Measurements from ENCODE around the gene CFDP1. TPM values are rescaled to one million over a fixed set of nuclear protein-coding genes. Genes with fewer than 3 reads are reported as not detected.
A peak's percentile ranks its signal among the peaks of the same experiment; 100 is the strongest.

CFDP1 gene
- polyA plus RNA-seq, 3 donors: 12.9 to 23.2 (median 19.0) TPM

DNA sequence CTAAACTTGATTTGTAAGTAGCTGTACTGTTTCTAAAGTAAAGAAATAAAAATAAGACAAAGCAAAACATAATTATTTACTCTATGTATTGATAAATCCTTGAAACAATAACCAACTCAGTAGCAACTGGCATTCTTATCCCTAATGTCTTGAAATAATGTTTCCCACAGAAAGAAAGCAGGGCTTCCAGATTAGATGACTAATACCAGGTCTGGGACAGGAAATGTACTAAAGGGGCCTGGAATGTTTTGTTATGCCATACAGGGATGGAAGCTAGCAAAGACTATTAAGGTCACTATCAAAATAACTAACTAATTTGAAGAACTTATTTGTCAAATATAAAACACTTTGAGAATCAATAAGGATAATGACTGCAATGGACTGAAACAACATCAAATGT lies 82.1 kb downstream of the CFDP1 start:
- Histone ChIP-seq H3K4me1 (ENCODE audit: control insufficient read depth in 1 of 2, insufficient read depth in 2 of 2, low read length in 2 of 2) (no peaks in the 10 kb centered on the region), H3K4me3 (replicated peaks in 1 of 3; ENCODE audit: low read depth in 2 of 3, low read length in 3 of 3) (no peak overlapping the region), H3K4me2 (replicated peaks; ENCODE audit: extremely low read depth, low read length, poor library complexity, severe bottlenecking) (no peak overlapping the region), H3K27me3 (ENCODE audit: control insufficient read depth in 2 of 2, insufficient read depth in 2 of 2, low read length in 2 of 2) (peaks cover 49 to 88% of the 10 kb centered on the region in 2 donors), H2AFZ (ENCODE audit: insufficient read depth, low read depth, low read length, poor library complexity, severe bottlenecking) (no peak overlapping the region), H4K20me1 (ENCODE audit: insufficient read depth, low read length) (peaks cover 7% of the 10 kb centered on the region), H3K9ac (ENCODE audit: insufficient read depth, low read length, poor library complexity, severe bottlenecking) (no peak overlapping the region), H3K79me2 (ENCODE audit: insufficient read depth, low read length) (no peaks in the 10 kb centered on the region), H3K9me3 (replicated peaks in 1 of 2; ENCODE audit: control insufficient read depth in 1 of 2, insufficient read depth in 1 of 2, low read length in 2 of 2) (no peaks in the 10 kb centered on the region), H3K27ac (ENCODE audit: low read depth in 1 of 2, low read length in 2 of 2) (no peak overlapping the region), H3K36me3 (replicated peaks in 1 of 2; ENCODE audit: control insufficient read depth in 1 of 2, insufficient read depth in 2 of 2, low read length in 2 of 2) (peaks cover 0 to 8% of the 10 kb centered on the region in 2 donors)
- intact Hi-C loops (cut with micrococcal nuclease): no loop called here
- H3K36me3 Mint-ChIP-seq: peaks cover 46 to 53% of the 10 kb centered on the region in 2 donors
- no peak overlapping the region for H3K27ac Mint-ChIP-seq
- H3K9me3 Mint-ChIP-seq: peaks cover 0 to 14% (median 3%) of the 10 kb centered on the region in 7 donors
- TF ChIP-seq, protein P1, sequence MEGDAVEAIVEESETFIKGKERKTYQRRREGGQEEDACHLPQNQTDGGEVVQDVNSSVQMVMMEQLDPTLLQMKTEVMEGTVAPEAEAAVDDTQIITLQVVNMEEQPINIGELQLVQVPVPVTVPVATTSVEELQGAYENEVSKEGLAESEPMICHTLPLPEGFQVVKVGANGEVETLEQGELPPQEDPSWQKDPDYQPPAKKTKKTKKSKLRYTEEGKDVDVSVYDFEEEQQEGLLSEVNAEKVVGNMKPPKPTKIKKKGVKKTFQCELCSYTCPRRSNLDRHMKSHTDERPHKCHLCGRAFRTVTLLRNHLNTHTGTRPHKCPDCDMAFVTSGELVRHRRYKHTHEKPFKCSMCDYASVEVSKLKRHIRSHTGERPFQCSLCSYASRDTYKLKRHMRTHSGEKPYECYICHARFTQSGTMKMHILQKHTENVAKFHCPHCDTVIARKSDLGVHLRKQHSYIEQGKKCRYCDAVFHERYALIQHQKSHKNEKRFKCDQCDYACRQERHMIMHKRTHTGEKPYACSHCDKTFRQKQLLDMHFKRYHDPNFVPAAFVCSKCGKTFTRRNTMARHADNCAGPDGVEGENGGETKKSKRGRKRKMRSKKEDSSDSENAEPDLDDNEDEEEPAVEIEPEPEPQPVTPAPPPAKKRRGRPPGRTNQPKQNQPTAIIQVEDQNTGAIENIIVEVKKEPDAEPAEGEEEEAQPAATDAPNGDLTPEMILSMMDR (IDR thresholded peaks at IDR 0.05): no peak
- peaks cover 65 to 84% (median 68%) of the 10 kb centered on the region in 3 donors for H3K27me3 Mint-ChIP-seq (ENCODE audit: low read depth in 3 of 3)
- H3K4me1 Mint-ChIP-seq: no peaks in the 10 kb centered on the region
- H3K4me3 Mint-ChIP-seq: peak overlapping the region in 1 of 2 donors; percentile 58
- no peak for DNase-seq

DNA sequence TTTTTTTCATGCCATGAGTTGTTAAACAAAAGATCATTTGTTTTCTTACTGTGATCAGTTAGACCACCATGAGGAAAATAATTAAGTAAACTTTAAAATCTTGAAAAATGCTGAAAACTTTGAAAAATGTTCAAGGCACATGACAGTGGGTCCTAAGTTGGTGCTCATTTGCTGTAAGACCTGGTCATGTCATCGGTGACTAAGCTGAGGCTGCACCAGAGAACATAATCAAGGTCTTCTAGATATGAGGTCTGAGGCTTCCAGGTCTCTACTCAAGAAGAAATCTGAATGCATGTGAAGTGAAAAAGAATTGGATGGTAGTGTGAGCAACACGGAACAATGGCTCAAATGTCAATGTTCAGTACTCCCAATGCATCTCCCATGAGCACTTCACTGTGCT lies 87.6 kb downstream of the CFDP1 start:
- peaks cover 84 to 93% (median 84%) of the 10 kb centered on the region in 3 donors for H3K27me3 Mint-ChIP-seq (ENCODE audit: low read depth in 3 of 3)
- Histone ChIP-seq H4K20me1 (ENCODE audit: insufficient read depth, low read length) (peaks cover 29% of the 10 kb centered on the region), H3K36me3 (replicated peaks in 1 of 2; ENCODE audit: control insufficient read depth in 1 of 2, insufficient read depth in 2 of 2, low read length in 2 of 2) (peaks cover 0 to 7% of the 10 kb centered on the region in 2 donors), H3K27me3 (ENCODE audit: control insufficient read depth in 2 of 2, insufficient read depth in 2 of 2, low read length in 2 of 2) (peaks cover 69 to 94% of the 10 kb centered on the region in 2 donors), H3K79me2 (ENCODE audit: insufficient read depth, low read length) (no peaks in the 10 kb centered on the region), H3K4me3 (replicated peaks in 1 of 3; ENCODE audit: low read depth in 2 of 3, low read length in 3 of 3) (no peak overlapping the region), H3K4me1 (ENCODE audit: control insufficient read depth in 1 of 2, insufficient read depth in 2 of 2, low read length in 2 of 2) (no peaks in the 10 kb centered on the region), H3K9me3 (replicated peaks in 1 of 2; ENCODE audit: control insufficient read depth in 1 of 2, insufficient read depth in 1 of 2, low read length in 2 of 2) (no peaks in the 10 kb centered on the region), H3K9ac (ENCODE audit: insufficient read depth, low read length, poor library complexity, severe bottlenecking) (no peak overlapping the region), H2AFZ (ENCODE audit: insufficient read depth, low read depth, low read length, poor library complexity, severe bottlenecking) (no peak overlapping the region), H3K4me2 (replicated peaks; ENCODE audit: extremely low read depth, low read length, poor library complexity, severe bottlenecking) (no peak overlapping the region), H3K27ac (ENCODE audit: low read depth in 1 of 2, low read length in 2 of 2) (no peak overlapping the region)
- WGBS (ENCODE audit: insufficient coverage): 100% methylated on average over 1 of the region's 2 CpGs
- TF ChIP-seq, protein P1 (IDR thresholded peaks at IDR 0.05): no peak
- peak overlapping the region in 1 of 2 donors; percentile 80 for H3K4me3 Mint-ChIP-seq
- peaks cover 0 to 11% (median 5%) of the 10 kb centered on the region in 7 donors for H3K9me3 Mint-ChIP-seq
- no peaks in the 10 kb centered on the region for H3K4me1 Mint-ChIP-seq
- peaks cover 58 to 73% of the 10 kb centered on the region in 2 donors for H3K36me3 Mint-ChIP-seq
- H3K27ac Mint-ChIP-seq: no peak overlapping the region
- intact Hi-C loops (cut with micrococcal nuclease): no loop called here
- DNase-seq: no peak

Measured in CD14-positive monocyte (primary cell).